Measurements from ENCODE around the gene CENPX. TPM values are rescaled to one million over a fixed set of nuclear protein-coding genes. Genes with fewer than 3 reads are reported as not detected.
A peak's percentile ranks its signal among the peaks of the same experiment; 100 is the strongest.

Gene CENPX
- total and polyA plus RNA-seq, 2 of the 13 experiments (the other 11 are each of a cell fraction or from before 2014, with no cell fraction given): 92.7 to 170 TPM

DNA sequence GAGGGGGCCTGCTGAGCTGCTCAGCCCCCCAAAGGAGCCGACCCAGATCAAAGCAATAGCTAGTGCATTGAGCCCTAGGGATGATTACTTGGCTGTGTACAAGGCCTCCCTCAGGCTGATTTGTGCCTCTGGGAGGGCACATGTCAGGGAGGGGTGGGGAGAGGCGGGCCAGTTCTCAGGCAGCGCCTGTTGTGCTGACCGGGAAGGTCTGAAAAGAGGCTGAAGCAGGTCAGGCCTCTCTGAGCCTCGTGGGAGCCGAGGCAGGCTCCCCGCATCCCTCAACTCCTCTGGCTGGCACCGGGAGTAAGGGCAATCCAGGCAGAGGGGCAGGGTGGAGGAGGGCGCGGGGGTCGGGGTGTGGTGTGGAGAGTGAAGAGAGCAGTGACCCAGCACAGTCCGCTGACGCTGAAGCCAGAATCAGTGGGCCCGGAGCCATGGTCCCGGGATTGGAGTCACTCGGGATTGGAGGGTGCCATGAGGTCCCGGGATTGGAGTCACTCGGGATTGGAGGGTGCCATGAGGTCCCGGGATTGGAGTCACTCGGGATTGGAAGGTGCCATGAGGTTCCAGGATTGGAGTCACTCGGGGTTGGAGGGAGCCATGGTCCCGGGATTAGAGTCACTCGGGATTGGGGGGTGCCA lies 11.8 kb upstream of the CENPX start:
- ATAC-seq: no peak
- Histone ChIP-seq H4K20me1 (ENCODE audit: insufficient read depth, low read length) (peaks cover 20% of the 10 kb centered on the region), H3K4me1 (ENCODE audit: insufficient read depth, low read length) (peaks cover 38% of the 10 kb centered on the region), H3K79me2 (ENCODE audit: insufficient read depth, low read length) (peaks cover 13% of the 10 kb centered on the region), H3K27me3 (ENCODE audit: control insufficient read depth in 1 of 2, insufficient read depth in 2 of 2, low read length in 2 of 2) (no peaks in the 10 kb centered on the region), H3K27ac (ENCODE audit: extremely low read length, insufficient read depth, low read length) (no peak overlapping the region), H3K4me3 (replicated peaks in 1 of 3; ENCODE audit: insufficient read depth in 1 of 3, low read depth in 2 of 3, low read length in 3 of 3) (no peak overlapping the region), H3K4me2 (ENCODE audit: low read depth, low read length) (no peak overlapping the region), H3K9ac (ENCODE audit: insufficient read depth, low read depth, low read length) (no peak overlapping the region), H3K9me3 (ENCODE audit: low read length) (no peaks in the 10 kb centered on the region), H3K36me3 (replicated peaks in 1 of 2; ENCODE audit: control insufficient read depth in 1 of 2, insufficient read depth in 2 of 2, low read length in 2 of 2) (peaks cover 10 to 12% of the 10 kb centered on the region in 2 experiments), H2AFZ (ENCODE audit: low read length) (no peak overlapping the region)
- WGBS (ENCODE audit: low lambda C conversion rate): 87% methylated on average over 23 of the region's 23 CpGs
- no TSS peak for BruUV-seq (replicated peaks)
- POLR2A ChIA-PET: interaction anchor here (1.6 to 6.2 kb wide), 2 partner anchors 12 to 64 kb away, joined by 3 to 112 read pairs; partner anchors contain the start of genes CENPX, FASN and LRRC45
- intact Hi-C loops (cut with micrococcal nuclease; ENCODE audit: unreplicated experiment): loop anchor here (5.0 kb wide), 1 partner anchor 118 kb away; no protein-coding TSS in a partner anchor
- in situ Hi-C loops (cut with HindIII; ENCODE audit: extremely low pct_ligation_motif_present, low pct_unique_long_range_greater_than_20kb): loop anchor here (5.0 kb wide), 1 partner anchor 123 kb away; no protein-coding TSS in a partner anchor
- no peak for FAIRE-seq
- no peak for DNase-seq (ENCODE audit: low spot score)
- CTCF ChIA-PET (ENCODE audit: low intra/inter-chr PET ratio, low total read pairs): no interaction called here
- TF ChIP-seq ZNF546 (CRISPR knock-in tag; conservative IDR thresholded peaks at IDR 0.05): no peak
- TF ChIP-seq HMG20A (CRISPR knock-in tag; IDR thresholded peaks at IDR 0.05; ENCODE audit: borderline replicate concordance): no peak
- peak; percentile 46; the same call in 1 of the 2 replicates for TF ChIP-seq POLR2AphosphoS5 (IDR thresholded peaks at IDR 0.05; ENCODE audit: low read depth, low read length)
- no peak for TF ChIP-seq GPN1 (CRISPR knock-in tag; IDR thresholded peaks at IDR 0.05; ENCODE audit: borderline replicate concordance)
- TF ChIP-seq, protein P1, sequence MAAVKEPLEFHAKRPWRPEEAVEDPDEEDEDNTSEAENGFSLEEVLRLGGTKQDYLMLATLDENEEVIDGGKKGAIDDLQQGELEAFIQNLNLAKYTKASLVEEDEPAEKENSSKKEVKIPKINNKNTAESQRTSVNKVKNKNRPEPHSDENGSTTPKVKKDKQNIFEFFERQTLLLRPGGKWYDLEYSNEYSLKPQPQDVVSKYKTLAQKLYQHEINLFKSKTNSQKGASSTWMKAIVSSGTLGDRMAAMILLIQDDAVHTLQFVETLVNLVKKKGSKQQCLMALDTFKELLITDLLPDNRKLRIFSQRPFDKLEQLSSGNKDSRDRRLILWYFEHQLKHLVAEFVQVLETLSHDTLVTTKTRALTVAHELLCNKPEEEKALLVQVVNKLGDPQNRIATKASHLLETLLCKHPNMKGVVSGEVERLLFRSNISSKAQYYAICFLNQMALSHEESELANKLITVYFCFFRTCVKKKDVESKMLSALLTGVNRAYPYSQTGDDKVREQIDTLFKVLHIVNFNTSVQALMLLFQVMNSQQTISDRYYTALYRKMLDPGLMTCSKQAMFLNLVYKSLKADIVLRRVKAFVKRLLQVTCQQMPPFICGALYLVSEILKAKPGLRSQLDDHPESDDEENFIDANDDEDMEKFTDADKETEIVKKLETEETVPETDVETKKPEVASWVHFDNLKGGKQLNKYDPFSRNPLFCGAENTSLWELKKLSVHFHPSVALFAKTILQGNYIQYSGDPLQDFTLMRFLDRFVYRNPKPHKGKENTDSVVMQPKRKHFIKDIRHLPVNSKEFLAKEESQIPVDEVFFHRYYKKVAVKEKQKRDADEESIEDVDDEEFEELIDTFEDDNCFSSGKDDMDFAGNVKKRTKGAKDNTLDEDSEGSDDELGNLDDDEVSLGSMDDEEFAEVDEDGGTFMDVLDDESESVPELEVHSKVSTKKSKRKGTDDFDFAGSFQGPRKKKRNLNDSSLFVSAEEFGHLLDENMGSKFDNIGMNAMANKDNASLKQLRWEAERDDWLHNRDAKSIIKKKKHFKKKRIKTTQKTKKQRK (IDR thresholded peaks at IDR 0.05; ENCODE audit: low read length): no peak
- TF ChIP-seq FOXA1 (IDR thresholded peaks at IDR 0.05): no peak
- TF ChIP-seq FOXA1 (CRISPR knock-in tag; IDR thresholded peaks at IDR 0.05): 0 out of 2 replicates have a peak, but pooled peaks have one; percentile 14
- TF ChIP-seq GATAD2A (CRISPR knock-in tag; IDR thresholded peaks at IDR 0.05): no peak
- no peak for TF ChIP-seq RAD51 (IDR thresholded peaks at IDR 0.05; ENCODE audit: borderline replicate concordance)
- peak; percentile 96 for TF ChIP-seq AGO2 (optimal IDR thresholded peaks at IDR 0.05; ENCODE audit: low read depth, low read length)
- peak; percentile 77 for TF ChIP-seq ZSCAN25 (CRISPR knock-in tag; IDR thresholded peaks at IDR 0.05)
- peak; percentile 83 for TF ChIP-seq PRDM15 (CRISPR knock-in tag; IDR thresholded peaks at IDR 0.05)
- TF ChIP-seq NFKB2 (CRISPR knock-in tag; IDR thresholded peaks at IDR 0.05; ENCODE audit: borderline replicate concordance): 0 out of 2 replicates have a peak, but pooled peaks have one; percentile 25
- peak in 1 of 2 experiments; percentile 30; a peak in 1 of 4 replicates for TF ChIP-seq POLR2A (IDR thresholded peaks at IDR 0.05; ENCODE audit: insufficient read depth in 1 of 2, low read depth in 2 of 2, low read length in 2 of 2)
- TF ChIP-seq, protein P2, sequence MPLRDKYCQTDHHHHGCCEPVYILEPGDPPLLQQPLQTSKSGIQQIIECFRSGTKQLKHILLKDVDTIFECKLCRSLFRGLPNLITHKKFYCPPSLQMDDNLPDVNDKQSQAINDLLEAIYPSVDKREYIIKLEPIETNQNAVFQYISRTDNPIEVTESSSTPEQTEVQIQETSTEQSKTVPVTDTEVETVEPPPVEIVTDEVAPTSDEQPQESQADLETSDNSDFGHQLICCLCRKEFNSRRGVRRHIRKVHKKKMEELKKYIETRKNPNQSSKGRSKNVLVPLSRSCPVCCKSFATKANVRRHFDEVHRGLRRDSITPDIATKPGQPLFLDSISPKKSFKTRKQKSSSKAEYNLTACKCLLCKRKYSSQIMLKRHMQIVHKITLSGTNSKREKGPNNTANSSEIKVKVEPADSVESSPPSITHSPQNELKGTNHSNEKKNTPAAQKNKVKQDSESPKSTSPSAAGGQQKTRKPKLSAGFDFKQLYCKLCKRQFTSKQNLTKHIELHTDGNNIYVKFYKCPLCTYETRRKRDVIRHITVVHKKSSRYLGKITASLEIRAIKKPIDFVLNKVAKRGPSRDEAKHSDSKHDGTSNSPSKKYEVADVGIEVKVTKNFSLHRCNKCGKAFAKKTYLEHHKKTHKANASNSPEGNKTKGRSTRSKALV (CRISPR knock-in tag; IDR thresholded peaks at IDR 0.05): no peak
- TF ChIP-seq CENPX (CRISPR knock-in tag; IDR thresholded peaks at IDR 0.05): no peak
- peak; percentile 68 for TF ChIP-seq RBM22 (optimal IDR thresholded peaks at IDR 0.05; ENCODE audit: low read length)

All from HepG2 (cell line).